GM21619 (cell line): ENCODE results near the gene SPANXD.
"Not testable (repeated sequence)": the region's sequence is repeated elsewhere in the genome, so short reads cannot be mapped to it uniquely, and the experiment has no call there.

Experiments used
- ATAC-seq: cut with Tn5 transposase; IDR thresholded peaks from one replicate; pipeline ENCODE4 v1.9.1; 2021; ENCODE audit not compliant: unreplicated experiment

The SPANXD gene

GRCh38 chrX:141698639-141699038, at the start of gene SPANXD:
TSS of gene SPANXD (minus strand) at chrX:141698739. CDS start at chrX:141698405, 334 bp downstream.
- ATAC-seq = not testable (repeated sequence)

DNA sequence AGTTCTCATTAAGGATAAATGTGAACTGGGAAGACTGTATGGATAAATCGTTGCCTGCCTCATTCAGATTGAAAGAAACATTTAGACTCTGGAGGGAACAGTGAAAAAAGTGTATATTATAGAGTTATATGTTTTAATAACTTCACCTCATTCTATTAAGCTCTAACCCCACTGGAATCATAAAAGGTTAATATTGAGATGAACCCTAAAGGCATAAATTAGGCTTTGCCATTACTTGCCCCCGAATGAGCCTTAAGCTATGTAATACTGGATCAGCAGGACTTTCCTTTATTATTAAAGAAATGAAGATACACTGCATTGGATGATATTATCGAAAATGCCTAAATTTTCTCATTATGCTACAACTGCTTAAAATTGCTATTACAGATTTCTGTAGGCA, 44.1 kb upstream of the SPANXD start:
- no peak for ATAC-seq

DNA sequence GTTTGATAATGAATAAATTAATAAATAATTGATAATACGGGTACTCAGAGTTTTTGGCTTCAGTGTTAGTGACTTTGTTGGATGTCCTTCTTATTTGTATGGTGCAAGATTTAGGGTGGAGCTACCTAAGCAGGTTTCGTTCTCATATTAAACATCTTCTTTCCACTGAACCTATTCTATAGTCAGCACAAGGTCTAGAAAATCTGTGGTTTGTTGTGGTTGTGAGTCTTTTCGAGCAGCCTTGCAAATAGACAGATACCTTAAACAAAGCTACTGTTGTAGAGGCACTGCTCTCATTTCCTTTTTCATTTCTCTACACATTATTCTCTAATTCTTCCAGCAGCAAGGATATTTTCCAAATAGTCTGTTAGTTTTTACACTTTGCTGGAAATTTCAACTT, 38.1 kb upstream of the SPANXD start:
- ATAC-seq = no peak

DNA sequence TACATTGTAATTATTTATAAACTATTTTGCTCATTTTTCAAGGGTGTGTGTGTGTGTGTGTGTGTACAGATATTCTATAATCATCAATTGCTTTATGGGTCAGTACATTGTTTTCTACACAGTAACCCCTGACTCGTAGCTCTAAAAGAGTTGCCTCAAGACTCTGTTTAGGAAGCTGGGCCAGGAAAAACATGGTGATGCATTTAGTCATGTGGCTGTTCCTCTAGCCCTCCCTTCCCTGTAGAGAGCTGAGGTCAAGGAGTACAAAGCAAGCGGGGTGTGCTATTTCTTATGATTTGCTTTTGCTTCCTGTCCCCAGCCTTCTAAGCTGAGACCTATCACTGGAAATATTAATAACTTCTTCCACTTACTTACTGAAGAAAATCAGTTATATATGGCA, 34.8 kb upstream of the SPANXD start:
- ATAC-seq = no peak

DNA sequence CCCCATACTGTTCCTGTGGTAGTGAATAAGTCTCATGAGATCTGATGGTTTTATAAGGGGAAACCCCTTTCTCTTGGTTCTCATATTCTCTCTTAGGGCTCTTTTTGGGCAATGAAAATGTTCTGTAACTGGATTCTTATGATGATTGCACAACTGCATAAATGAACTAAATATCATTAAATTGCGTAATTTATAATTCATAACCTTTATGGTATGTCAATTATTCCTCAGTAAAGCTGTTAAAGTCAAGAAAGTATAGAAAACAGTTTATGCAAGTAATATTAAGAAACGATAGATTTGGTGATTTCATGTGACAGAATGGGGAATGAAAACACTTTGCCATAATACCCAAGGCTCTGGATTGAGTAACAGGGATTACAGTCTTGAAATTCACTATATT, 33.5 kb upstream of the SPANXD start:
- no peak for ATAC-seq

DNA sequence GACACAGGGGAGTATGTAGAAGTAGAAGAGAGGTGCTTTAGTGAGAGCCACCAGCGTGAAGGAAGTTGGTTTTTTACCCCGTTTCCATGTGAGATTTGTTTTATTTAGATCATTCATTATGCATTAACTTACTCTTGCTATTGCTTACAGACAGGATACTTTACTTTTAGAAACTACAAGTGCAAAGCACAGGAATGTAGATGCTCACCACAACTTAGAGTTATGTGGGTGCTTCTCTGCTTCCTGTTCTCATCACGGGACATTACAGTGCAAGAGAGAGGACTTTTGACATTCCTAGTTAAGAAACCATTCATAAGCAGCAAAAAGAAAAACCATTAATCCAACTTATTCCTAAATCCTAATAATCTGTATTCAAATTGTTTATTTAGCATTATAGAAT, 25.6 kb upstream of the SPANXD start:
- ATAC-seq = no peak

- no peak for ATAC-seq
Observed at GRCh38 chrX:141714680-141715079, 16.1 kb upstream of the SPANXD start.

DNA sequence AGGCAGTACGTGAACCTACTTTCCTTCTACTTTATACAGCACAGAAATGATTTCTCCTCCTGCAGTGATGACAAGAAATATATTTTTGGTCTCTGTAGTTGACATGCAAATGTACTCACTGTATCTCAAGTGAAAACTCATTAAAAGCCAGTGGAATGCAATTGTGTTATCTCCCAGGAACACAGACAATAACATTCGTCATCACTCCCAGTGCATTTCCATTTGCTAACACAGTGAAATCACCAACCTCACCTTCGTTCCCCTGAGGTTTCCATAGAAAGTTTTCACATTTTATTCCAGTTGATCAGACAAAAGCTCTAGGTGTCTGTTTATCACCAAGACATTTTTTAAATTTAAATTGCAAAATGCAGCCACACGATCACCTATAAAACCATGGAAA, 2.5 kb upstream of the SPANXD start:
- ATAC-seq = no peak

GRCh38 chrX:141673946-141674345, 24.6 kb downstream of the SPANXD start:
- no peak for ATAC-seq

DNA sequence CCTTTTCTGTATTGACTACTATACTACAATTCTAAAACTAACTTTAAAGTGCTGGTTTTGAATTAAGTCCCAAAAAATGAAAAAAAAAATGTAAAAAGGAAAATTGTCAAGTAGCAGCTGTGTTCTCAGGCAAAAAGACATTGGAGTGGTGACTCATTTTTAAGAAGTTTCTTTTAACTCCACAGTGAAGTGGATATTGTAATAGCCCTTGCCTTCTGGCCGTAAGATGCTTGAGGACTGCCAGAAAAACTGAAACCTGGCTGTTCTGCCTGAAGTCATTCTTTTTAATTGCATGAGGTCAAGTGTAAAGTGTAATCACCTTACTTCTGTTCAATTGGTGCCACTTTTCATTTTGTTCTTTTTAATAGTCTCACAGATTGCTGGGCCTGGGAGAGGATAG, 28.9 kb downstream of the SPANXD start:
- no peak for ATAC-seq

- no peak for ATAC-seq
Observed at GRCh38 chrX:141668371-141668770, 30.2 kb downstream of the SPANXD start.

DNA sequence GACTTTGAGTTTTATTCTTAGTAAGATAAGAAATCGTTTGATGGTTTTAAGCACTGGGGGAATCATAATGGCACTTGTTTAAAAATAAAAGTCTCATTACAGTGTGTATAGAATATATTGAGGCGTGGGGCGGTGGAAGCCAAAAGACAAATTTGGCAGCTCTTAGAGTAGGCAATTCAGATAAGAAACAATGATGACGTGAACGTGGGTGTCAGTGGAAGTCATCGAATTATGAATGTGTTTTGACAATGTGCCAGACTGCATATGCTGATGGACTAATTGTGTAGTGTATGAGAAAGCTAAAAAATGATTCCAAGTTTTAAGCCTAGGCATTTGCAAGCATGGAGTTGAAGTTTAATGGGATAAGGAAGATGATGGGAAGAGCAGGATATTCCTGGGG, 35.8 kb downstream of the SPANXD start:
- no peak for ATAC-seq

GRCh38 chrX:141652286-141652685, 46.3 kb downstream of the SPANXD start:
- ATAC-seq = no peak
